CD4-positive, alpha-beta T cell treated with Interleukin-6 at 100 ng/mL for 8 hours (primary cell): Measurements from ENCODE around the gene VWA5B2.
A peak's percentile ranks its signal among the peaks of the same experiment; 100 is the strongest.

Experiments
- DNase-seq: peaks from one replicate; pipeline ENCODE4 v3.0.0-alpha.2; 2020; ENCODE audit warnings: mixed read lengths, low spot score

Gene VWA5B2

GRCh38 chr3:184229394-184230080 is at the start of gene VWA5B2:
VWA5B2 (plus strand) TSS chr3:184229585; CDS start chr3:184230529, 944 bp downstream.
- peak; percentile 59 for DNase-seq

- DNase-seq, result no peak
Measured at GRCh38 chr3:184180165-184180564, 49.2 kb upstream of the VWA5B2 start.

GRCh38 chr3:184181596-184181995 is 47.8 kb upstream of the VWA5B2 start:
- no peak for DNase-seq

GRCh38 chr3:184183679-184184078 is 45.7 kb upstream of the VWA5B2 start:
- no peak for DNase-seq

- DNase-seq, result no peak
Measured at GRCh38 chr3:184184546-184185230, 44.7 kb upstream of the VWA5B2 start.

- peak; percentile 100 for DNase-seq
Measured at GRCh38 chr3:184185461-184186183, 43.8 kb upstream of the VWA5B2 start.

- DNase-seq, result no peak
Measured at GRCh38 chr3:184186184-184186901, 43.0 kb upstream of the VWA5B2 start, which contains the start of gene ABCF3. ABCF3 (plus strand) TSS chr3:184186199; CDS start chr3:184186208, 9 bp downstream.

- no peak for DNase-seq
Measured at GRCh38 chr3:184186902-184187207, 42.5 kb upstream of the VWA5B2 start.

- no peak for DNase-seq
Measured at GRCh38 chr3:184188080-184188479, 41.3 kb upstream of the VWA5B2 start.

- no peak for DNase-seq
Measured at GRCh38 chr3:184189421-184189820, 40.0 kb upstream of the VWA5B2 start.

- DNase-seq, result no peak
Measured at GRCh38 chr3:184192889-184193288, 36.5 kb upstream of the VWA5B2 start.

- no peak for DNase-seq
Measured at GRCh38 chr3:184193991-184194539, 35.3 kb upstream of the VWA5B2 start.

GRCh38 chr3:184196536-184196935 is 32.8 kb upstream of the VWA5B2 start:
- no peak for DNase-seq

- DNase-seq, result no peak
Measured at GRCh38 chr3:184198509-184198908, 30.9 kb upstream of the VWA5B2 start.

GRCh38 chr3:184200825-184201224 is 28.6 kb upstream of the VWA5B2 start:
- no peak for DNase-seq

GRCh38 chr3:184203526-184203925 is 25.9 kb upstream of the VWA5B2 start:
- no peak for DNase-seq

GRCh38 chr3:184209146-184209923 is 20.1 kb upstream of the VWA5B2 start:
- DNase-seq, result no peak

- no peak for DNase-seq
Measured at GRCh38 chr3:184211297-184211696, 18.1 kb upstream of the VWA5B2 start.

- DNase-seq, result no peak
Measured at GRCh38 chr3:184211718-184212117, 17.7 kb upstream of the VWA5B2 start.

- DNase-seq, result no peak
Measured at GRCh38 chr3:184218814-184219213, 10.6 kb upstream of the VWA5B2 start.

- no peak for DNase-seq
Measured at GRCh38 chr3:184222521-184222920, 6.9 kb upstream of the VWA5B2 start.
